ENCODE measurements around the gene WASF3. TPM values are rescaled to one million over a fixed set of nuclear protein-coding genes. Genes with fewer than 3 reads are reported as not detected.

WASF3 gene
- total and polyA plus RNA-seq, 2 donors from 2014 or later: 3.7 to 18.5 TPM

- Histone ChIP-seq H3K27me3 (ENCODE audit: control insufficient read depth, insufficient read depth, low read length) (no peaks in the 10 kb centered on the region), H3K9me3 (ENCODE audit: control insufficient read depth in 2 of 3, insufficient read depth in 1 of 3, low read length in 3 of 3) (peaks cover 0 to 17% (median 0%) of the 10 kb centered on the region in 3 donors), H3K9ac (ENCODE audit: low read length in 3 of 3) (no peak overlapping the region), H3K4me1 (ENCODE audit: control insufficient read depth in 2 of 3, insufficient read depth in 2 of 3, low read depth in 1 of 3, low read length in 3 of 3) (no peaks in the 10 kb centered on the region), H3K27ac (ENCODE audit: low read depth in 2 of 2, low read length in 2 of 2) (no peak overlapping the region), H3K36me3 (ENCODE audit: control insufficient read depth in 2 of 3, insufficient read depth in 3 of 3, low read length in 3 of 3) (no peaks in the 10 kb centered on the region), H3K4me3 (ENCODE audit: low read length in 3 of 3) (no peak overlapping the region)
- intact Hi-C loops (cut with DNase I): no loop called here
- TF ChIP-seq, protein P1, sequence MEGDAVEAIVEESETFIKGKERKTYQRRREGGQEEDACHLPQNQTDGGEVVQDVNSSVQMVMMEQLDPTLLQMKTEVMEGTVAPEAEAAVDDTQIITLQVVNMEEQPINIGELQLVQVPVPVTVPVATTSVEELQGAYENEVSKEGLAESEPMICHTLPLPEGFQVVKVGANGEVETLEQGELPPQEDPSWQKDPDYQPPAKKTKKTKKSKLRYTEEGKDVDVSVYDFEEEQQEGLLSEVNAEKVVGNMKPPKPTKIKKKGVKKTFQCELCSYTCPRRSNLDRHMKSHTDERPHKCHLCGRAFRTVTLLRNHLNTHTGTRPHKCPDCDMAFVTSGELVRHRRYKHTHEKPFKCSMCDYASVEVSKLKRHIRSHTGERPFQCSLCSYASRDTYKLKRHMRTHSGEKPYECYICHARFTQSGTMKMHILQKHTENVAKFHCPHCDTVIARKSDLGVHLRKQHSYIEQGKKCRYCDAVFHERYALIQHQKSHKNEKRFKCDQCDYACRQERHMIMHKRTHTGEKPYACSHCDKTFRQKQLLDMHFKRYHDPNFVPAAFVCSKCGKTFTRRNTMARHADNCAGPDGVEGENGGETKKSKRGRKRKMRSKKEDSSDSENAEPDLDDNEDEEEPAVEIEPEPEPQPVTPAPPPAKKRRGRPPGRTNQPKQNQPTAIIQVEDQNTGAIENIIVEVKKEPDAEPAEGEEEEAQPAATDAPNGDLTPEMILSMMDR (IDR thresholded peaks at IDR 0.05; ENCODE audit: borderline replicate concordance, extremely low read depth, insufficient read depth): no peak
- no peak for FAIRE-seq
- DNase-seq: no peak
These were observed 61.2 kb downstream of the WASF3 start for GRCh38 chr13:26618726-26619125.

DNA sequence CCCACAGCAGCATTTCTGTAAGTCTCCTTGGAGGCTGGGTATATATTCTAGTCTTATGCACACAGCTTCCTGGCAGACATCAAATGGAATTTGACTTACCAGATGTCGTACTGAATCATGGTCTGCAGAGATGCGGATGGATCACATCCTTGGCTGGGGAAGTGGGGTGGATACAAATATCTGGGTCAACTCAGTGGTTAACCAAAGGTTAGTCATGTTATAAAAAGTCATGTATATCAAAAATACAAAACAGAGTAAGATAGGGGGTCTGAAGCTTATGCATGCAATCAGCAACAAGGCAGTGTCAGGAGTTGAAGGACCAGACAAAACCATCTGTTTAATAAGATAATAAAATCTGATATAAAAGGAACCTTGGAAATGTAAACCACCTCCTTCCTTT is 61.9 kb downstream of the WASF3 start:
- no peak for FAIRE-seq
- TF ChIP-seq, protein P1 (IDR thresholded peaks at IDR 0.05; ENCODE audit: borderline replicate concordance, extremely low read depth, insufficient read depth): no peak

GRCh38 chr13:26621731-26622401 is 64.4 kb downstream of the WASF3 start:
- peaks cover 0 to 32% (median 0%) of the 10 kb centered on the region in 3 donors for H3K9me3 ChIP-seq (ENCODE audit: control insufficient read depth in 2 of 3, insufficient read depth in 1 of 3, low read length in 3 of 3)
- no peak for FAIRE-seq
- intact Hi-C loops (cut with DNase I): no loop called here
- H3K9ac ChIP-seq (ENCODE audit: low read length in 3 of 3): no peak overlapping the region
- no peaks in the 10 kb centered on the region for H3K4me1 ChIP-seq (ENCODE audit: control insufficient read depth in 2 of 3, insufficient read depth in 2 of 3, low read depth in 1 of 3, low read length in 3 of 3)
- H3K27ac ChIP-seq (ENCODE audit: low read depth in 2 of 2, low read length in 2 of 2): no peak overlapping the region
- TF ChIP-seq, protein P1 (IDR thresholded peaks at IDR 0.05; ENCODE audit: borderline replicate concordance, extremely low read depth, insufficient read depth): no peak
- DNase-seq: no peak
- H3K36me3 ChIP-seq (ENCODE audit: control insufficient read depth in 2 of 3, insufficient read depth in 3 of 3, low read length in 3 of 3): no peaks in the 10 kb centered on the region
- no peaks in the 10 kb centered on the region for H3K27me3 ChIP-seq (ENCODE audit: control insufficient read depth, insufficient read depth, low read length)
- no peak overlapping the region for H3K4me3 ChIP-seq (ENCODE audit: low read length in 3 of 3)

More for the DNA sequence above, 61.9 kb downstream of the WASF3 start:
- peaks cover 0 to 22% (median 0%) of the 10 kb centered on the region in 3 donors for H3K9me3 ChIP-seq (ENCODE audit: control insufficient read depth in 2 of 3, insufficient read depth in 1 of 3, low read length in 3 of 3)
- H3K27me3 ChIP-seq (ENCODE audit: control insufficient read depth, insufficient read depth, low read length): no peaks in the 10 kb centered on the region
- no peaks in the 10 kb centered on the region for H3K36me3 ChIP-seq (ENCODE audit: control insufficient read depth in 2 of 3, insufficient read depth in 3 of 3, low read length in 3 of 3)
- no peaks in the 10 kb centered on the region for H3K4me1 ChIP-seq (ENCODE audit: control insufficient read depth in 2 of 3, insufficient read depth in 2 of 3, low read depth in 1 of 3, low read length in 3 of 3)
- no peak overlapping the region for H3K4me3 ChIP-seq (ENCODE audit: low read length in 3 of 3)
- no peak for DNase-seq
- intact Hi-C loops (cut with DNase I): no loop called here
- no peak overlapping the region for H3K27ac ChIP-seq (ENCODE audit: low read depth in 2 of 2, low read length in 2 of 2)
- no peak overlapping the region for H3K9ac ChIP-seq (ENCODE audit: low read length in 3 of 3)
